ENCODE results near the gene PCSK5.
"Not testable (repeated sequence)": the region's sequence is repeated elsewhere in the genome, so short reads cannot be mapped to it uniquely, and the experiment has no call there.

PCSK5 gene

GRCh38 chr9:76322810-76323209 lies 432.3 kb downstream of the PCSK5 start:
- no peak overlapping the region for H3K4me3 ChIP-seq (ENCODE audit: insufficient read length, low read depth)
- H3K9me3 ChIP-seq (ENCODE audit: insufficient read depth, low read length): no peaks in the 10 kb centered on the region
- no peak for DNase-seq (ENCODE audit: low read depth, low spot score)
- H3K36me3 ChIP-seq (ENCODE audit: insufficient read depth, insufficient read length, low read length): no peaks in the 10 kb centered on the region
- H3K27me3 ChIP-seq (ENCODE audit: insufficient read depth, insufficient read length): no peaks in the 10 kb centered on the region
- TF ChIP-seq SUZ12 (IDR thresholded peaks at IDR 0.05; ENCODE audit: extremely low read depth, insufficient read depth, insufficient read length) (no peak), ZNF274 (IDR thresholded peaks at IDR 0.05; ENCODE audit: low read depth, low read length) (no peak), YY1 (IDR thresholded peaks at IDR 0.05; ENCODE audit: insufficient read depth, insufficient read length) (no peak)
- H3K4me1 ChIP-seq (ENCODE audit: insufficient read depth, insufficient read length): peaks cover 8% of the 10 kb centered on the region
- H3K9ac ChIP-seq (ENCODE audit: insufficient read length, low read depth): no peak overlapping the region

- no peaks in the 10 kb centered on the region for H3K36me3 ChIP-seq (ENCODE audit: insufficient read depth, insufficient read length, low read length)
- no peak for TF ChIP-seq YY1 (IDR thresholded peaks at IDR 0.05; ENCODE audit: insufficient read depth, insufficient read length)
- TF ChIP-seq ZNF274 (IDR thresholded peaks at IDR 0.05; ENCODE audit: low read depth, low read length): no peak
- no peak for TF ChIP-seq SUZ12 (IDR thresholded peaks at IDR 0.05; ENCODE audit: extremely low read depth, insufficient read depth, insufficient read length)
- H3K9me3 ChIP-seq (ENCODE audit: insufficient read depth, low read length): no peaks in the 10 kb centered on the region
- H3K4me1 ChIP-seq (ENCODE audit: insufficient read depth, insufficient read length): peaks cover 8% of the 10 kb centered on the region
- no peaks in the 10 kb centered on the region for H3K27me3 ChIP-seq (ENCODE audit: insufficient read depth, insufficient read length)
- no peak overlapping the region for H3K9ac ChIP-seq (ENCODE audit: insufficient read length, low read depth)
- no peak overlapping the region for H3K4me3 ChIP-seq (ENCODE audit: insufficient read length, low read depth)
- no peak for DNase-seq (ENCODE audit: low read depth, low spot score)
Observed at GRCh38 chr9:76323490-76323889, 433.0 kb downstream of the PCSK5 start.

- not testable (repeated sequence) for DNase-seq (ENCODE audit: low read depth, low spot score); H3K9ac ChIP-seq (ENCODE audit: insufficient read length, low read depth); H3K9me3 ChIP-seq (ENCODE audit: insufficient read depth, low read length); H3K36me3 ChIP-seq (ENCODE audit: insufficient read depth, insufficient read length, low read length); H3K27me3 ChIP-seq (ENCODE audit: insufficient read depth, insufficient read length); H3K4me3 ChIP-seq (ENCODE audit: insufficient read length, low read depth); H3K4me1 ChIP-seq (ENCODE audit: insufficient read depth, insufficient read length)
Observed at GRCh38 chr9:76324030-76324429, 433.6 kb downstream of the PCSK5 start.

GRCh38 chr9:76330034-76330433 lies 439.6 kb downstream of the PCSK5 start:
- H3K9me3 ChIP-seq (ENCODE audit: insufficient read depth, low read length): no peaks in the 10 kb centered on the region
- H3K4me3 ChIP-seq (ENCODE audit: insufficient read length, low read depth): no peak overlapping the region
- no peaks in the 10 kb centered on the region for H3K36me3 ChIP-seq (ENCODE audit: insufficient read depth, insufficient read length, low read length)
- no peak for TF ChIP-seq ZNF274 (IDR thresholded peaks at IDR 0.05; ENCODE audit: low read depth, low read length)
- TF ChIP-seq YY1 (IDR thresholded peaks at IDR 0.05; ENCODE audit: insufficient read depth, insufficient read length): no peak
- no peak for TF ChIP-seq SUZ12 (IDR thresholded peaks at IDR 0.05; ENCODE audit: extremely low read depth, insufficient read depth, insufficient read length)
- DNase-seq (ENCODE audit: low read depth, low spot score): no peak
- H3K9ac ChIP-seq (ENCODE audit: insufficient read length, low read depth): no peak overlapping the region
- no peaks in the 10 kb centered on the region for H3K27me3 ChIP-seq (ENCODE audit: insufficient read depth, insufficient read length)
- H3K4me1 ChIP-seq (ENCODE audit: insufficient read depth, insufficient read length): no peaks in the 10 kb centered on the region

GRCh38 chr9:76333388-76333787 lies 442.9 kb downstream of the PCSK5 start:
- Histone ChIP-seq H3K4me3 (ENCODE audit: insufficient read length, low read depth) (no peak overlapping the region), H3K4me1 (ENCODE audit: insufficient read depth, insufficient read length) (no peaks in the 10 kb centered on the region), H3K9ac (ENCODE audit: insufficient read length, low read depth) (no peak overlapping the region), H3K9me3 (ENCODE audit: insufficient read depth, low read length) (no peaks in the 10 kb centered on the region), H3K27me3 (ENCODE audit: insufficient read depth, insufficient read length) (no peaks in the 10 kb centered on the region), H3K36me3 (ENCODE audit: insufficient read depth, insufficient read length, low read length) (no peaks in the 10 kb centered on the region)
- TF ChIP-seq YY1 (IDR thresholded peaks at IDR 0.05; ENCODE audit: insufficient read depth, insufficient read length) (no peak), ZNF274 (IDR thresholded peaks at IDR 0.05; ENCODE audit: low read depth, low read length) (no peak), SUZ12 (IDR thresholded peaks at IDR 0.05; ENCODE audit: extremely low read depth, insufficient read depth, insufficient read length) (no peak)
- DNase-seq (ENCODE audit: low read depth, low spot score): no peak

GRCh38 chr9:76333964-76334363 lies 443.5 kb downstream of the PCSK5 start:
- H3K36me3 ChIP-seq (ENCODE audit: insufficient read depth, insufficient read length, low read length): no peaks in the 10 kb centered on the region
- no peak for DNase-seq (ENCODE audit: low read depth, low spot score)
- no peak for TF ChIP-seq SUZ12 (IDR thresholded peaks at IDR 0.05; ENCODE audit: extremely low read depth, insufficient read depth, insufficient read length)
- no peak for TF ChIP-seq ZNF274 (IDR thresholded peaks at IDR 0.05; ENCODE audit: low read depth, low read length)
- TF ChIP-seq YY1 (IDR thresholded peaks at IDR 0.05; ENCODE audit: insufficient read depth, insufficient read length): no peak
- H3K9ac ChIP-seq (ENCODE audit: insufficient read length, low read depth): no peak overlapping the region
- no peaks in the 10 kb centered on the region for H3K9me3 ChIP-seq (ENCODE audit: insufficient read depth, low read length)
- H3K27me3 ChIP-seq (ENCODE audit: insufficient read depth, insufficient read length): no peaks in the 10 kb centered on the region
- H3K4me1 ChIP-seq (ENCODE audit: insufficient read depth, insufficient read length): no peaks in the 10 kb centered on the region
- H3K4me3 ChIP-seq (ENCODE audit: insufficient read length, low read depth): no peak overlapping the region

- no peaks in the 10 kb centered on the region for H3K27me3 ChIP-seq (ENCODE audit: insufficient read depth, insufficient read length)
- H3K4me1 ChIP-seq (ENCODE audit: insufficient read depth, insufficient read length): no peaks in the 10 kb centered on the region
- DNase-seq (ENCODE audit: low read depth, low spot score): no peak
- H3K36me3 ChIP-seq (ENCODE audit: insufficient read depth, insufficient read length, low read length): no peaks in the 10 kb centered on the region
- no peaks in the 10 kb centered on the region for H3K9me3 ChIP-seq (ENCODE audit: insufficient read depth, low read length)
- H3K4me3 ChIP-seq (ENCODE audit: insufficient read length, low read depth): no peak overlapping the region
- TF ChIP-seq SUZ12 (IDR thresholded peaks at IDR 0.05; ENCODE audit: extremely low read depth, insufficient read depth, insufficient read length): no peak
- no peak for TF ChIP-seq ZNF274 (IDR thresholded peaks at IDR 0.05; ENCODE audit: low read depth, low read length)
- no peak for TF ChIP-seq YY1 (IDR thresholded peaks at IDR 0.05; ENCODE audit: insufficient read depth, insufficient read length)
- H3K9ac ChIP-seq (ENCODE audit: insufficient read length, low read depth): no peak overlapping the region
Observed at GRCh38 chr9:76336027-76336426, 445.6 kb downstream of the PCSK5 start.

- Histone ChIP-seq H3K9ac (ENCODE audit: insufficient read length, low read depth) (no peak overlapping the region), H3K4me1 (ENCODE audit: insufficient read depth, insufficient read length) (no peaks in the 10 kb centered on the region), H3K36me3 (ENCODE audit: insufficient read depth, insufficient read length, low read length) (no peaks in the 10 kb centered on the region), H3K27me3 (ENCODE audit: insufficient read depth, insufficient read length) (no peaks in the 10 kb centered on the region), H3K9me3 (ENCODE audit: insufficient read depth, low read length) (no peaks in the 10 kb centered on the region), H3K4me3 (ENCODE audit: insufficient read length, low read depth) (no peak overlapping the region)
- TF ChIP-seq YY1 (IDR thresholded peaks at IDR 0.05; ENCODE audit: insufficient read depth, insufficient read length) (no peak), SUZ12 (IDR thresholded peaks at IDR 0.05; ENCODE audit: extremely low read depth, insufficient read depth, insufficient read length) (no peak), ZNF274 (IDR thresholded peaks at IDR 0.05; ENCODE audit: low read depth, low read length) (no peak)
- no peak for DNase-seq (ENCODE audit: low read depth, low spot score)
Observed at GRCh38 chr9:76338418-76338817, 447.9 kb downstream of the PCSK5 start.
